ENCODE measurements around the gene MRPS7. TPM values are rescaled to one million over a fixed set of nuclear protein-coding genes. Genes with fewer than 3 reads are reported as not detected.

Gene MRPS7
- total RNA-seq, 1 donor = 45.6 TPM

- Histone ChIP-seq H4K20me1 (ENCODE audit: insufficient read depth, low read length) (peaks cover 52% of the 10 kb centered on the region), H3K27ac (ENCODE audit: low read depth, low read length) (no peak overlapping the region), H3K79me2 (ENCODE audit: insufficient read depth, low read length) (no peaks in the 10 kb centered on the region), H3K36me3 (ENCODE audit: insufficient read depth, low read length) (peaks cover 78% of the 10 kb centered on the region), H3K4me2 (ENCODE audit: insufficient read depth, low read length) (no peak overlapping the region), H2AFZ (ENCODE audit: low read length) (no peak overlapping the region), H3K4me3 (ENCODE audit: insufficient read depth, low read length) (no peak overlapping the region), H3K27me3 (ENCODE audit: insufficient read depth, low read length) (no peaks in the 10 kb centered on the region), H3K9me3 (ENCODE audit: low read depth, low read length) (no peaks in the 10 kb centered on the region), H3K4me1 (ENCODE audit: insufficient read depth, low read length) (peaks cover 23% of the 10 kb centered on the region)
- no peak for DNase-seq (ENCODE audit: insufficient read length, low spot score, missing footprints)
- TF ChIP-seq CTCF (IDR thresholded peaks at IDR 0.05; ENCODE audit: extremely low read depth, low read depth, low read length) = no peak
Observed at GRCh38 chr17:75238020-75238580, 23.6 kb upstream of the MRPS7 start.

GRCh38 chr17:75238684-75239191 lies 22.9 kb upstream of the MRPS7 start:
- peaks cover 84% of the 10 kb centered on the region for H3K36me3 ChIP-seq (ENCODE audit: insufficient read depth, low read length)
- peak; percentile 91 for TF ChIP-seq CTCF (IDR thresholded peaks at IDR 0.05; ENCODE audit: extremely low read depth, low read depth, low read length)
- H4K20me1 ChIP-seq (ENCODE audit: insufficient read depth, low read length) = peaks cover 57% of the 10 kb centered on the region
- H2AFZ ChIP-seq (ENCODE audit: low read length) = no peak overlapping the region
- H3K4me3 ChIP-seq (ENCODE audit: insufficient read depth, low read length) = no peak overlapping the region
- no peaks in the 10 kb centered on the region for H3K9me3 ChIP-seq (ENCODE audit: low read depth, low read length)
- no peak overlapping the region for H3K4me2 ChIP-seq (ENCODE audit: insufficient read depth, low read length)
- peaks cover 23% of the 10 kb centered on the region for H3K4me1 ChIP-seq (ENCODE audit: insufficient read depth, low read length)
- H3K27me3 ChIP-seq (ENCODE audit: insufficient read depth, low read length) = no peaks in the 10 kb centered on the region
- H3K27ac ChIP-seq (ENCODE audit: low read depth, low read length) = no peak overlapping the region
- peak; percentile 96 for DNase-seq (ENCODE audit: insufficient read length, low spot score, missing footprints)
- H3K79me2 ChIP-seq (ENCODE audit: insufficient read depth, low read length) = no peaks in the 10 kb centered on the region

GRCh38 chr17:75239214-75239613 lies 22.5 kb upstream of the MRPS7 start:
- peaks cover 88% of the 10 kb centered on the region for H3K36me3 ChIP-seq (ENCODE audit: insufficient read depth, low read length)
- H3K9me3 ChIP-seq (ENCODE audit: low read depth, low read length) = no peaks in the 10 kb centered on the region
- H4K20me1 ChIP-seq (ENCODE audit: insufficient read depth, low read length) = peaks cover 61% of the 10 kb centered on the region
- H3K27ac ChIP-seq (ENCODE audit: low read depth, low read length) = no peak overlapping the region
- no peak overlapping the region for H2AFZ ChIP-seq (ENCODE audit: low read length)
- no peak overlapping the region for H3K4me3 ChIP-seq (ENCODE audit: insufficient read depth, low read length)
- DNase-seq (ENCODE audit: insufficient read length, low spot score, missing footprints) = peak; percentile 64
- no peak overlapping the region for H3K4me2 ChIP-seq (ENCODE audit: insufficient read depth, low read length)
- no peaks in the 10 kb centered on the region for H3K27me3 ChIP-seq (ENCODE audit: insufficient read depth, low read length)
- H3K4me1 ChIP-seq (ENCODE audit: insufficient read depth, low read length) = peaks cover 23% of the 10 kb centered on the region
- H3K79me2 ChIP-seq (ENCODE audit: insufficient read depth, low read length) = no peaks in the 10 kb centered on the region
- no peak for TF ChIP-seq CTCF (IDR thresholded peaks at IDR 0.05; ENCODE audit: extremely low read depth, low read depth, low read length)

GRCh38 chr17:75239778-75240393 lies 21.8 kb upstream of the MRPS7 start:
- H3K4me1 ChIP-seq (ENCODE audit: insufficient read depth, low read length) = peaks cover 23% of the 10 kb centered on the region
- H3K27me3 ChIP-seq (ENCODE audit: insufficient read depth, low read length) = no peaks in the 10 kb centered on the region
- no peaks in the 10 kb centered on the region for H3K79me2 ChIP-seq (ENCODE audit: insufficient read depth, low read length)
- TF ChIP-seq CTCF (IDR thresholded peaks at IDR 0.05; ENCODE audit: extremely low read depth, low read depth, low read length) = no peak
- H3K27ac ChIP-seq (ENCODE audit: low read depth, low read length) = no peak overlapping the region
- no peak overlapping the region for H3K4me3 ChIP-seq (ENCODE audit: insufficient read depth, low read length)
- no peak overlapping the region for H3K4me2 ChIP-seq (ENCODE audit: insufficient read depth, low read length)
- H3K9me3 ChIP-seq (ENCODE audit: low read depth, low read length) = no peaks in the 10 kb centered on the region
- no peak overlapping the region for H2AFZ ChIP-seq (ENCODE audit: low read length)
- peaks cover 88% of the 10 kb centered on the region for H3K36me3 ChIP-seq (ENCODE audit: insufficient read depth, low read length)
- peak; percentile 88 for DNase-seq (ENCODE audit: insufficient read length, low spot score, missing footprints)
- peaks cover 67% of the 10 kb centered on the region for H4K20me1 ChIP-seq (ENCODE audit: insufficient read depth, low read length)

Data from osteoblast (primary cell).